PC-9 (cell line): ENCODE data around the gene FN3KRP. TPM values are rescaled to one million over a fixed set of nuclear protein-coding genes. Genes with fewer than 3 reads are reported as not detected.

Experiments
- BruUV-seq: library from RNA; stranded (reverse); fragments of 400-500 nt; replicated peaks from 2 replicates; lab custom pipeline; 2021; lab: Mats Ljungman, UMichigan
- CTCF ChIA-PET: fragments of 300-600 bp; sonication (Branson Sonifier 250); formaldehyde crosslinking; loops from one replicate; lab custom pipeline; 2022; ENCODE audit warnings: antibody characterized with exemption; lab: Charles Lee
- POLR2A ChIA-PET: fragments of 300-600 bp; sonication (Branson Sonifier 250); formaldehyde crosslinking; loops from one replicate; lab custom pipeline; 2022; ENCODE audit warnings: antibody characterized with exemption; ENCODE audit not compliant: unreplicated experiment; lab: Charles Lee
- DNase-seq, 2 experiments: peaks; one replicate each; pipeline versions ENCODE4 v3.0.0 to v3.0.0-alpha.2; 2015 to 2022; ENCODE audit warnings: mixed read lengths in 1 of 2
- H2AFZ ChIP-seq: fragments of 200-600 bp; sonication (generic); 2 replicates; pipeline ENCODE4 v1.8.1; 2017; ENCODE audit warnings: antibody characterized with exemption
- H3F3A ChIP-seq: fragments of 200-600 bp; sonication (generic); 2 replicates; pipeline ENCODE4 v1.8.1; 2017; ENCODE audit warnings: antibody characterized with exemption, mild to moderate bottlenecking, low read depth; ENCODE audit not compliant: insufficient read depth
- H3K27ac ChIP-seq: fragments of 200-600 bp; sonication (generic); 2 replicates; pipeline ENCODE4 v1.6.1; 2016; ENCODE audit warnings: mixed run types
- H3K27me3 ChIP-seq: fragments of 200-600 bp; sonication (generic); 2 replicates; pipeline ENCODE4 v1.6.1; 2016; ENCODE audit warnings: low read depth, mixed run types; ENCODE audit not compliant: insufficient read depth
- H3K36me3 ChIP-seq: fragments of 200-600 bp; sonication (generic); 2 replicates; pipeline ENCODE4 v1.6.1; 2016; ENCODE audit warnings: low read depth, mixed run types
- H3K4me1 ChIP-seq: fragments of 200-600 bp; sonication (generic); replicated peaks from 2 replicates; pipeline ENCODE4 v1.6.1; 2016; ENCODE audit warnings: mixed run types; ENCODE audit not compliant: insufficient read depth
- H3K4me2 ChIP-seq: fragments of 200-600 bp; sonication (generic); 2 replicates; pipeline ENCODE4 v1.6.1; 2017; ENCODE audit warnings: mixed run types
- H3K4me3 ChIP-seq: fragments of 200-600 bp; sonication (generic); 2 replicates; pipeline ENCODE4 v1.6.1; 2016; ENCODE audit warnings: mixed run types
- H3K79me2 ChIP-seq: fragments of 200-600 bp; sonication (generic); 2 replicates; pipeline ENCODE4 v1.6.1; 2017; ENCODE audit warnings: low read depth, mixed run types
- H3K9me2 ChIP-seq: fragments of 200-600 bp; sonication (generic); 2 replicates; pipeline ENCODE4 v1.8.1; 2017; ENCODE audit warnings: mild to moderate bottlenecking; ENCODE audit not compliant: insufficient read depth
- H3K9me3 ChIP-seq: fragments of 200-600 bp; sonication (generic); 2 replicates; pipeline ENCODE4 v1.8.1; 2016; ENCODE audit warnings: low read depth; ENCODE audit not compliant: insufficient read depth
- H4K20me1 ChIP-seq: fragments of 200-600 bp; sonication (generic); 2 replicates; pipeline ENCODE4 v1.8.1; 2017; ENCODE audit not compliant: insufficient read depth
- CTCF ChIP-seq: fragments of 200-600 bp; sonication (generic); conservative IDR thresholded peaks from 2 replicates; pipeline ENCODE4 v1.6.1; 2017; ENCODE audit warnings: mixed run types, antibody characterized with exemption, mild to moderate bottlenecking, moderate library complexity
- EZH2 ChIP-seq: fragments of 200-600 bp; sonication (generic); IDR thresholded peaks from 2 replicates; pipeline ENCODE4 v1.8.0; 2017; ENCODE audit warnings: antibody characterized with exemption, low read depth
- intact Hi-C: fragments of 100-400 bp; cut with micrococcal nuclease; formaldehyde crosslinking; loops from one replicate; pipeline ENCODE4 v1.10.0; 2022; ENCODE audit not compliant: unreplicated experiment
- total RNA-seq: library from RNA; stranded (reverse); gene quantifications from 2 replicates; pipeline ENCODE4 v1.2.3, GENCODE V29; 2021

FN3KRP gene
- total RNA-seq, 1 experiment from 2014 or later: 28.8 TPM

GRCh38 chr17:82709676-82710498 lies 6.6 kb upstream of the FN3KRP start:
- peaks cover 6% of the 10 kb centered on the region; the same call in 1 of the 2 replicates for H3F3A ChIP-seq
- DNase-seq: no peak
- no peaks in the 10 kb centered on the region for H4K20me1 ChIP-seq
- no TSS peak for BruUV-seq
- no peak overlapping the region for H3K27ac ChIP-seq
- H3K27me3 ChIP-seq: no peaks in the 10 kb centered on the region
- no peaks in the 10 kb centered on the region for H3K9me3 ChIP-seq
- no peaks in the 10 kb centered on the region for H3K4me1 ChIP-seq
- H3K79me2 ChIP-seq: no peaks in the 10 kb centered on the region
- no peak overlapping the region for H2AFZ ChIP-seq
- H3K9me2 ChIP-seq: no peaks in the 10 kb centered on the region
- TF ChIP-seq EZH2: no peak
- no peaks in the 10 kb centered on the region for H3K36me3 ChIP-seq
- intact Hi-C loops: loop anchor here (10.0 kb wide), 1 partner anchor 65 kb away; the partner anchor contains the start of gene WDR45B
- H3K4me2 ChIP-seq: no peak overlapping the region
- ChIA-PET CTCF (interaction anchor here (0.6 kb wide), 1 partner anchor 32 kb away, joined by 7 read pairs; no protein-coding TSS in a partner anchor), POLR2A (no interaction called here)
- H3K4me3 ChIP-seq: no peak overlapping the region

- no peak overlapping the region for H3K27ac ChIP-seq
- no peaks in the 10 kb centered on the region for H3K27me3 ChIP-seq
- no peak overlapping the region for H3K4me2 ChIP-seq
- DNase-seq: no peak
- H3K36me3 ChIP-seq: no peaks in the 10 kb centered on the region
- H3K4me3 ChIP-seq: no peak overlapping the region
- BruUV-seq: no TSS peak
- H2AFZ ChIP-seq: no peak overlapping the region
- H3F3A ChIP-seq: peaks cover 6% of the 10 kb centered on the region; the same call in 1 of the 2 replicates
- no peaks in the 10 kb centered on the region for H4K20me1 ChIP-seq
- CTCF ChIA-PET: no interaction called here
- POLR2A ChIA-PET: no interaction called here
- H3K4me1 ChIP-seq: no peaks in the 10 kb centered on the region
- no peaks in the 10 kb centered on the region for H3K9me3 ChIP-seq
- TF ChIP-seq EZH2: no peak
- no peak for TF ChIP-seq CTCF
- H3K9me2 ChIP-seq: no peaks in the 10 kb centered on the region
- intact Hi-C loops: loop anchor here (10.0 kb wide), 1 partner anchor 66 kb away; the partner anchor contains the start of gene WDR45B
- no peaks in the 10 kb centered on the region for H3K79me2 ChIP-seq
Measured at GRCh38 chr17:82710499-82711232, 5.8 kb upstream of the FN3KRP start.

DNA sequence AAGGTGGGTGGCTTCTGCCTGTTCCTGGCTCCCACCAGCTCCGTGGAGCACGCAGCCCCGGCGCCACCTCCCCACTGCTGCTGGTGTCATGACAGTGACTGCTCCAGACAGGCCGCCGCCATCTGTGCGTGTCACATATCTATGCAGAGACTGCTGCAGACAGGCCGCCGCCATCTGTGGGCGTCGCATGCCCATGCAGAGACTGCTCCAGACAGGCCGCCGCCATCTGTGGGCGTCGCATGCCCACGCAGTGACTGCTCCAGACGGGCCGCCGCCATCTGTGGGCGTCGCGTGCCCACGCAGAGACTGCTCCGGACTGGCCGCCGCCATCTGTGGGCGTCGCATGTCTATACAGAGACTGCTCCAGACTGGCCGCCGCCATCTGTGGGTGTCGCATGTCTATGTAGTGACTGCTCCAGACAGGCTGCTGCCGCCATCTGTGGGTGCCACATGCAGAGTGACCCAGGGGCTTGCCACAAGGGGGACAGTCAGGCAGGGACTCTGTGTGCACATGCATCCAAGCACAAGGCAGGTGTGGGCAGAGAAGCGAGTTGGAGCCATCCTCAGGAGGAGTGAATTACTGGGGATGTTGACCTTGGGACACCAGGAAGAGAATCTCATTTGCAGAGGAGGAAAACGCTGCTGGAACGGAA lies 3.3 kb upstream of the FN3KRP start:
- H3K27ac ChIP-seq: no peak overlapping the region
- H3K36me3 ChIP-seq: no peaks in the 10 kb centered on the region
- intact Hi-C loops: loop anchor here (10.0 kb wide), 1 partner anchor 68 kb away; the partner anchor contains the start of gene WDR45B
- H2AFZ ChIP-seq: no peak overlapping the region
- no TSS peak for BruUV-seq
- H3K27me3 ChIP-seq: no peaks in the 10 kb centered on the region
- H3K4me3 ChIP-seq: no peak overlapping the region
- H3F3A ChIP-seq: peaks cover 3% of the 10 kb centered on the region; the same call in 1 of the 2 replicates
- H3K9me2 ChIP-seq: no peaks in the 10 kb centered on the region
- ChIA-PET CTCF (no interaction called here), POLR2A (no interaction called here)
- no peaks in the 10 kb centered on the region; the same call in 1 of the 2 replicates for H3K4me1 ChIP-seq
- H3K9me3 ChIP-seq: no peaks in the 10 kb centered on the region
- H4K20me1 ChIP-seq: no peaks in the 10 kb centered on the region; the same call in 1 of the 2 replicates
- TF ChIP-seq CTCF (no peak), EZH2 (no peak)
- DNase-seq: no peak
- peaks cover 6% of the 10 kb centered on the region for H3K79me2 ChIP-seq
- no peak overlapping the region for H3K4me2 ChIP-seq
